GM10266 (cell line): ENCODE data around the gene MYO3B.

Experiments
- DNase-seq: peaks from one replicate; pipeline ENCODE4 v3.0.0; 2012; ENCODE audit errors: extremely low spot score
- TF ChIP-seq, protein P1 (sequence below): IDR thresholded peaks from 2 replicates; pipeline ENCODE4 v1.5.1; 2012; ENCODE audit warnings: mild to moderate bottlenecking, low read depth; ENCODE audit not compliant: control insufficient read depth, insufficient read depth; ENCODE audit errors: missing control alignments

MYO3B gene

DNA sequence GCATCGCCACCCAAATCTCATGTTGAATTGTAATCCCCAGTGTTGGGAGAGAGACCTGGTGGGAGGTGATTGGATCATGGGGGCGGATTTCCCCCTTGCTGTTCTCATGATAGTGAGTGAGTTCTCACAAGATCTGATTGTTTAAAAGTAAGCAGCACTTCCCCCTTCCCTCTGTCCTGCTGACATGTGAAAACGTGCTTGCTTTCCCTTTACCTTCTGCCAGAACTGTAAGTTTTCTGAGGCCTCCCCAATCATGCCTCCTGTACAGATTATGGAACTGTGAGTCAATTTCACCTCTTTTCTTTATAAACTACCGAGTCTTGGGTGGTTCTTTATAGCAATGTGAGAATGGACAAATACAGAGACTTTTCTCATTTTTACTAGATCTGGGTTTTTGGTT lies 375.8 kb downstream of the MYO3B start:
- TF ChIP-seq, protein P1, sequence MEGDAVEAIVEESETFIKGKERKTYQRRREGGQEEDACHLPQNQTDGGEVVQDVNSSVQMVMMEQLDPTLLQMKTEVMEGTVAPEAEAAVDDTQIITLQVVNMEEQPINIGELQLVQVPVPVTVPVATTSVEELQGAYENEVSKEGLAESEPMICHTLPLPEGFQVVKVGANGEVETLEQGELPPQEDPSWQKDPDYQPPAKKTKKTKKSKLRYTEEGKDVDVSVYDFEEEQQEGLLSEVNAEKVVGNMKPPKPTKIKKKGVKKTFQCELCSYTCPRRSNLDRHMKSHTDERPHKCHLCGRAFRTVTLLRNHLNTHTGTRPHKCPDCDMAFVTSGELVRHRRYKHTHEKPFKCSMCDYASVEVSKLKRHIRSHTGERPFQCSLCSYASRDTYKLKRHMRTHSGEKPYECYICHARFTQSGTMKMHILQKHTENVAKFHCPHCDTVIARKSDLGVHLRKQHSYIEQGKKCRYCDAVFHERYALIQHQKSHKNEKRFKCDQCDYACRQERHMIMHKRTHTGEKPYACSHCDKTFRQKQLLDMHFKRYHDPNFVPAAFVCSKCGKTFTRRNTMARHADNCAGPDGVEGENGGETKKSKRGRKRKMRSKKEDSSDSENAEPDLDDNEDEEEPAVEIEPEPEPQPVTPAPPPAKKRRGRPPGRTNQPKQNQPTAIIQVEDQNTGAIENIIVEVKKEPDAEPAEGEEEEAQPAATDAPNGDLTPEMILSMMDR, result no peak
- no peak for DNase-seq

DNA sequence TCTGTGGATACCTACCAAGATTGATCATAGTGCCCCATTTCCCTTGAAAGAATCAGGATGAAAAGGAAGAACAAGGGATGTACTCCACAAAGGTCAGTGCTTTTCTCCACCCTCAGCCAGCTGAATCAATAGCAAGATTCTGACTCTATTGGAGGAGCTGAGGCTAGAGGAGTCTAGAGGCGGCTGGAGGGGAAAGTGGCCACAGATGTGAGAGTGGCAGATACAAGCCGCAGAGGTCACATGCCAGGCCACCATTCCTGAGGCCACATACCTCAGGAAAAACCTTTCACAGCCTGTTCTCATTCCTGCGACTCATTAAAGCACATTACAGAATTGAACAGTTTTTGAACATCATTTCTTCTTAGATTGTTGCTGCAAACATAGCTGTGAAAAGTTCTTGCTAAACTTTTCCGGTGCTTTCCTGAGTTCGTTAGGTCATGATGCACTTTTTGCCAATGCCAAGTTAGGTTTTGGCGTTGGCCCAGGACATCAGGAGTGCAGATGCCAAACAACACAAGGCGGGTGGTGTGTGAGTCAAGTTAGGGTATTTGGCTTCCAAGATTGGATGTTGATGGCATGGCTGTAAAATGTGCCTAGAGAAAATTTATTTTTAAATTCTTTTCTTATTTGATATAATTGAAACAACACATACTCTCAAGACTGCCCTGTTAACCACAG lies 376.5 kb downstream of the MYO3B start:
- TF ChIP-seq, protein P1, result no peak
- no peak for DNase-seq

DNA sequence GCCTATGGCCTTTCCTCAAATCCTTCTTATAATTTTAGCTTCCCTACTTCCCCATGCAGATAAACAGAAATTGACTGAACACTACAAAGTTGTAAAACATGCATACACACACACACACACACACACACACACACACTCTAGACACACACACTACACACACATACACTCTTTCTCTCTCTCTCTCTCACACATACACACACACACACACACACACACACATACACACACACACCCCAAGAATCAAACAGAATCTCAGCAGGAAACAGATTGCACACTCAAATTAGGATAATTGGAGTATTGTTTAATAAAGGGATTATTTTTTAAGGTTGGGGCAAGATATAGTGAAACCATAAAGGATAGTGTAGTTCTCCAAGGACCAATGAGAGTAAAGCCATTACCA lies 385.0 kb downstream of the MYO3B start:
- TF ChIP-seq, protein P1, result no peak
- DNase-seq, result no peak

DNA sequence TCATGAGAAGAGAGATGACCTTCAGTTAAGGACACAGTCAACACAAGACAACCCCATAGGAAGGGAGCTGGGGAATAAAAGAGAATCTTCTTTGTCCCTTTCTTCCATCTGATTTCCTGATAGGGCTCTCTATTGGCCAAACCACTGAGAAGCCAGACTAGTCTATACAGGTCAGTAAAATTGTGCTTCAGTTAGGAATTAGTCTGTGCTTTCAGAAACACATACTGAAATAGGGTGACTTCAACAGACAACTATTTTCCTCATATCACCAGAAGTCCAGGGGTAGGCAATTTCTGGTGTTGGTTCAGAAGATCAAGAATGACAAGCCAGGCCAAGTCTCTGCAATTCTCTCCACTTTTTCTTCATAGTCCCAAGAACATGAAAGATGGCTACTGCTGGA lies 385.5 kb downstream of the MYO3B start:
- no peak for DNase-seq
- TF ChIP-seq, protein P1, result no peak

DNA sequence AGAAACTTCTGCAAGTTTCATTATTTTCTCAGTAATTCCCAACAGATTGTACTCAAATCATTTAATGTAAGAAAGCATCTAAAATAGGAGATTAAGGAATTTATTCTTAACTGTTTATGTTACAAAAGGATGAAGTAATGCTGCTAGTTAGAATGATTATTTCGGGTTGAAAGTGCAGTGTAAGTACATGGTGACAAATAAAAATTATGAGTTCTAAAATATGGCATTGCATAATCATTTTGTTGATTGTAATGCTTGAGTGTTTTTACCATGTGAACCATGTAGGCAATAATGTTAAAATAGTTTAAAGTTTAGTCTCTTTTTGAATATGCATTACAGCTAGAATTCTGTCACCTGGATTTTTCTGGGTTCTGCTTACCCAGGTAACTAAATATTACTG lies 388.2 kb downstream of the MYO3B start:
- no peak for DNase-seq
- TF ChIP-seq, protein P1, result no peak

DNA sequence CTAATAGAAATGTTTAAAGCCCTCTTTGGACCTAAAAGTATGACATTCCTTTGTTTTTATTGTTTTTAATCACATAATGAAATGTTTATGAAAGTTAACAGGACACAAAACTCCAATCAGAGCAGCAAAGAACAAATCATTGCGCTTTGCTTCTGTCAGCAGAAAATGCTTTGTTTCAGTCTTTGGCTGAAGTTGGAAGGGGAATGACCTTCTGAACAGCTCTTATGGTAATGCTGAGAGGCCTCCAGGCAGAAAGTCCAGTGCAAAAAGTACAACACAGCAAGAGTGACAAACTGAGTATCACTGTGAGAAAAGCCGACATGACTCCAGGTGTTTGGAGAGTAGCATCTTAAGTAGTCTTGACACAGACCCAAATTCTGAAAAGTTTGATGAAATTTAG lies 389.5 kb downstream of the MYO3B start:
- TF ChIP-seq, protein P1, result no peak

DNA sequence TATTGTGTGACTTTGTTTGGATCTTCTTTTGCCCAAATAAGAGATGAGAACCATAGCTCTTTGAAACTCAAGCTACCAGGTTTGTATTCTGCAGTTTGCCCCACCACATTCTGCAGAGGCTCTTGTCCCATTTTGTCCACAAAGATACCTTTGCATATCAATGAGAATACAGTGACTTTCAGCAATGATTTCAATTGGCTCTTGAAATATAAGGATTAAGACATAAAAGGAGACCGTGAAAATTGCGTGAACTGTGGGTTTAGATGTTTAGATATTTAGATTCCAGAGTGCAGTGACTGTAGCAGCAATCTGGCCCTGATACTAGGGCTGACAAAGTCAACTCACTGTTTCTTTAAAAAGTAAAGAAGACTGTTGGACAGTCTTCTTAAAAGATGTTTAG lies 390.6 kb downstream of the MYO3B start:
- DNase-seq, result no peak

More for the DNA sequence above, 389.5 kb downstream of the MYO3B start:
- no peak for DNase-seq

More for the DNA sequence above, 390.6 kb downstream of the MYO3B start:
- TF ChIP-seq, protein P1, result no peak
